ENCODE measurements around the gene C10orf105. TPM values are rescaled to one million over a fixed set of nuclear protein-coding genes. Genes with fewer than 3 reads are reported as not detected.

The C10orf105 gene
- total and polyA plus RNA-seq, 2 of the 8 experiments (the other 6 are each of a cell fraction or from before 2014, with no cell fraction given) = 0.71 to 0.73 TPM

DNA sequence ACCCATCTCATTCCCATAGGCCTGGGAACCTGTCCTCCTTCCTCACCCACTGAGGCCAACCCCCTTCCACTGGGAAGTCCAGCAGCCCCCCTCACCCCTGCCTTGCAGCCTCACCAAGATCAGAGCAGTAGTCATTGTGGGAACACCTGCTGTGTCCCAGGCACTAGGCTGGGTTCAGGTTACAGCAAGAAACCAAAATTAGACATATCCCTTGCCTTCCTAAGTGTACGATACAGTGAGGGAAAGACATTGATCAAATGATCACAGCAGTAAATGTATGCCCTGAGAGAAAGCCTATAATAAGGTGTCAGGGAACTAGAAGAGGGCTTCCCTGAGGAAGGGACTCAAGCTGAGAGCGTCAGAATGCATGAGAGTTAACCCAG lies 17.0 kb upstream of the C10orf105 start (continued):
- TF ChIP-seq GABPA (IDR thresholded peaks at IDR 0.05; ENCODE audit: borderline replicate concordance, insufficient read depth, low read length) (no peak), TCF12 (IDR thresholded peaks at IDR 0.05; ENCODE audit: low read depth, low read length) (no peak), CHD1 (IDR thresholded peaks at IDR 0.05; ENCODE audit: low read depth, low read length) (no peak), SUZ12 (IDR thresholded peaks at IDR 0.05; ENCODE audit: low read length) (no peak)
